GM10248 (cell line): Measurements from ENCODE around the gene NTM.

Experiments used
- CTCF ChIA-PET: fragments of 300-600 bp; sonication (Branson Sonifier 250); formaldehyde crosslinking; extraction: SDS; loops from one replicate; lab custom pipeline; 2021; ENCODE audit warnings: antibody characterized with exemption; lab: Yijun Ruan, JAX
- POLR2A ChIA-PET: fragments of 350-650 bp; sonication (Branson Sonifier 250); formaldehyde crosslinking; extraction: SDS; loops from one replicate; lab custom pipeline; 2020; ENCODE audit warnings: antibody characterized with exemption; lab: Yijun Ruan, JAX
- DNase-seq: peaks from one replicate; pipeline ENCODE4 v3.0.0; 2012; ENCODE audit errors: extremely low spot score
- CTCF ChIP-seq: IDR thresholded peaks from 2 replicates; pipeline ENCODE4 v1.5.1; 2012; ENCODE audit warnings: mild to moderate bottlenecking, low read depth; ENCODE audit errors: extremely low read depth, missing control alignments, control extremely low read depth

NTM gene

GRCh38 chr11:131693756-131694155 is 323.3 kb downstream of the NTM start:
- POLR2A ChIA-PET: no interaction called here
- no peak for TF ChIP-seq CTCF
- no peak for DNase-seq
- CTCF ChIA-PET: interaction anchor here (1.0 to 3.6 kb wide), 9 partner anchors 8 to 778 kb away, joined by 3 to 39 read pairs (median 6); no protein-coding TSS in a partner anchor

- peak; percentile 84 for DNase-seq
- peak; percentile 92 for TF ChIP-seq CTCF
- ChIA-PET CTCF (interaction anchor here (0.6 to 3.6 kb wide), 30 partner anchors 10 to 1549 kb away, joined by 3 to 39 read pairs (median 3); no protein-coding TSS in a partner anchor), POLR2A (no interaction called here)
Measured at GRCh38 chr11:131694526-131695424, 324.4 kb downstream of the NTM start.

GRCh38 chr11:131695889-131696429 is 325.5 kb downstream of the NTM start:
- no peak for DNase-seq
- TF ChIP-seq CTCF: no peak
- ChIA-PET POLR2A (no interaction called here), CTCF (interaction anchor here (0.9 to 3.6 kb wide), 10 partner anchors 11 to 1254 kb away, joined by 3 to 39 read pairs (median 4); no protein-coding TSS in a partner anchor)

- no peak for DNase-seq
- ChIA-PET POLR2A (no interaction called here), CTCF (no interaction called here)
- TF ChIP-seq CTCF: no peak
Measured at GRCh38 chr11:131696690-131697089, 326.3 kb downstream of the NTM start.

- no peak for TF ChIP-seq CTCF
Measured at GRCh38 chr11:131703311-131703710, 332.9 kb downstream of the NTM start.

GRCh38 chr11:131704682-131705081 is 334.3 kb downstream of the NTM start:
- no peak for TF ChIP-seq CTCF
- POLR2A ChIA-PET: no interaction called here
- CTCF ChIA-PET: interaction anchor here (1.3 to 2.3 kb wide), 3 partner anchors 10 to 30 kb away, joined by 3 to 12 read pairs (median 8); no protein-coding TSS in a partner anchor
- no peak for DNase-seq

More at GRCh38 chr11:131703311-131703710, 332.9 kb downstream of the NTM start:
- no peak for DNase-seq
- ChIA-PET POLR2A (no interaction called here), CTCF (interaction anchor here (1.3 to 2.1 kb wide), 3 partner anchors 15 to 44 kb away, joined by 3 to 8 read pairs (median 6); no protein-coding TSS in a partner anchor)
